ENCODE data around the gene TMEM175. TPM values are rescaled to one million over a fixed set of nuclear protein-coding genes. Genes with fewer than 3 reads are reported as not detected.

Gene TMEM175
- total RNA-seq = 10 to 100 TPM; 13.8 to 15.8 TPM

- ChIA-PET CTCF (interaction anchor here (0.6 to 3.5 kb wide), 6 partner anchors 10 to 1298 kb away, joined by 3 to 15 read pairs (median 4); partner anchors contain the start of gene IDUA), POLR2A (interaction anchor here (0.7 to 2.0 kb wide), 8 partner anchors 8 to 789 kb away, joined by 3 to 10 read pairs (median 3); partner anchors contain the start of genes IDUA, TACC3 and TMEM129)
- intact Hi-C loops (cut with micrococcal nuclease) = loop anchor here (1.0 to 5.0 kb wide), 6 partner anchors 41 to 415 kb away; partner anchors contain the start of genes DGKQ, FGFRL1, IDUA and UVSSA
- peak; percentile 98 for DNase-seq
- Mint-ChIP-seq H3K4me1 (ENCODE audit: low read depth) (peaks cover 43% of the 10 kb centered on the region), H3K9me3 (no peaks in the 10 kb centered on the region), H3K27ac (peak within 1 kb of the TSS; percentile 80), H3K4me3 (peak within 1 kb of the TSS; percentile 97), H3K36me3 (peaks cover 4% of the 10 kb centered on the region), H3K27me3 (no peaks in the 10 kb centered on the region)
Measured at GRCh38 chr4:931960-932712, at the start of gene TMEM175, which contains the start of gene GAK. TSS of gene TMEM175 (plus strand) at chr4:932460. CDS start at chr4:947740, 15,280 bp downstream. TSS of gene GAK (minus strand) at chr4:932316. CDS start at chr4:932187, 129 bp downstream.

GRCh38 chr4:882646-883045 lies 49.6 kb upstream of the TMEM175 start:
- no peak for DNase-seq
- H3K4me1 Mint-ChIP-seq (ENCODE audit: low read depth) = peaks cover 28% of the 10 kb centered on the region
- peaks cover 30% of the 10 kb centered on the region for H3K36me3 Mint-ChIP-seq
- no peaks in the 10 kb centered on the region for H3K9me3 Mint-ChIP-seq
- no peak overlapping the region for H3K27ac Mint-ChIP-seq
- intact Hi-C loops (cut with micrococcal nuclease) = no loop called here
- H3K4me3 Mint-ChIP-seq = no peak overlapping the region
- ChIA-PET POLR2A (no interaction called here), CTCF (no interaction called here)
- H3K27me3 Mint-ChIP-seq = no peaks in the 10 kb centered on the region

- Mint-ChIP-seq H3K36me3 (peaks cover 31% of the 10 kb centered on the region), H3K4me1 (ENCODE audit: low read depth) (peaks cover 21% of the 10 kb centered on the region), H3K4me3 (no peak overlapping the region), H3K27me3 (no peaks in the 10 kb centered on the region), H3K27ac (no peak overlapping the region), H3K9me3 (no peaks in the 10 kb centered on the region)
- no peak for DNase-seq
- intact Hi-C loops (cut with micrococcal nuclease) = no loop called here
- ChIA-PET CTCF (no interaction called here), POLR2A (no interaction called here)
Measured at GRCh38 chr4:883377-884095, 48.7 kb upstream of the TMEM175 start.

- peaks cover 14% of the 10 kb centered on the region for H3K4me1 Mint-ChIP-seq (ENCODE audit: low read depth)
- H3K9me3 Mint-ChIP-seq = no peaks in the 10 kb centered on the region
- no peak overlapping the region for H3K27ac Mint-ChIP-seq
- no peaks in the 10 kb centered on the region for H3K27me3 Mint-ChIP-seq
- POLR2A ChIA-PET = no interaction called here
- H3K36me3 Mint-ChIP-seq = peaks cover 26% of the 10 kb centered on the region
- intact Hi-C loops (cut with micrococcal nuclease) = no loop called here
- no peak overlapping the region for H3K4me3 Mint-ChIP-seq
- no peak for DNase-seq
- CTCF ChIA-PET = no interaction called here
Measured at GRCh38 chr4:884259-884658, 48.0 kb upstream of the TMEM175 start.

GRCh38 chr4:884896-885295 lies 47.4 kb upstream of the TMEM175 start:
- no peak for DNase-seq
- no peaks in the 10 kb centered on the region for H3K9me3 Mint-ChIP-seq
- no peak overlapping the region for H3K4me3 Mint-ChIP-seq
- H3K27me3 Mint-ChIP-seq = no peaks in the 10 kb centered on the region
- H3K4me1 Mint-ChIP-seq (ENCODE audit: low read depth) = peaks cover 7% of the 10 kb centered on the region
- intact Hi-C loops (cut with micrococcal nuclease) = no loop called here
- ChIA-PET POLR2A (no interaction called here), CTCF (no interaction called here)
- H3K27ac Mint-ChIP-seq = no peak overlapping the region
- peaks cover 26% of the 10 kb centered on the region for H3K36me3 Mint-ChIP-seq

GRCh38 chr4:885353-885752 lies 46.9 kb upstream of the TMEM175 start:
- Mint-ChIP-seq H3K4me3 (no peak overlapping the region), H3K4me1 (ENCODE audit: low read depth) (peaks cover 3% of the 10 kb centered on the region), H3K36me3 (peaks cover 23% of the 10 kb centered on the region), H3K27ac (no peak overlapping the region), H3K27me3 (no peaks in the 10 kb centered on the region), H3K9me3 (no peaks in the 10 kb centered on the region)
- no peak for DNase-seq
- POLR2A ChIA-PET = no interaction called here
- CTCF ChIA-PET = no interaction called here
- intact Hi-C loops (cut with micrococcal nuclease) = no loop called here

GRCh38 chr4:886244-886643 lies 46.0 kb upstream of the TMEM175 start:
- Mint-ChIP-seq H3K4me1 (ENCODE audit: low read depth) (no peaks in the 10 kb centered on the region), H3K36me3 (peaks cover 22% of the 10 kb centered on the region), H3K27ac (no peak overlapping the region), H3K27me3 (no peaks in the 10 kb centered on the region), H3K4me3 (no peak overlapping the region), H3K9me3 (no peaks in the 10 kb centered on the region)
- intact Hi-C loops (cut with micrococcal nuclease) = no loop called here
- DNase-seq = no peak
- CTCF ChIA-PET = no interaction called here
- POLR2A ChIA-PET = no interaction called here

- H3K27me3 Mint-ChIP-seq = no peaks in the 10 kb centered on the region
- H3K4me1 Mint-ChIP-seq (ENCODE audit: low read depth) = no peaks in the 10 kb centered on the region
- no peak for DNase-seq
- no peak overlapping the region for H3K4me3 Mint-ChIP-seq
- CTCF ChIA-PET = interaction anchor here (1.5 kb wide), 1 partner anchor 145 kb away, joined by 3 read pairs; no protein-coding TSS in a partner anchor
- H3K9me3 Mint-ChIP-seq = no peaks in the 10 kb centered on the region
- H3K36me3 Mint-ChIP-seq = peaks cover 21% of the 10 kb centered on the region
- H3K27ac Mint-ChIP-seq = no peak overlapping the region
- POLR2A ChIA-PET = no interaction called here
- intact Hi-C loops (cut with micrococcal nuclease) = no loop called here
Measured at GRCh38 chr4:887034-887763, 45.1 kb upstream of the TMEM175 start.

GRCh38 chr4:888029-888428 lies 44.2 kb upstream of the TMEM175 start:
- Mint-ChIP-seq H3K9me3 (no peaks in the 10 kb centered on the region), H3K27ac (no peak overlapping the region), H3K27me3 (no peaks in the 10 kb centered on the region), H3K4me1 (ENCODE audit: low read depth) (no peaks in the 10 kb centered on the region), H3K36me3 (peaks cover 20% of the 10 kb centered on the region), H3K4me3 (no peak overlapping the region)
- intact Hi-C loops (cut with micrococcal nuclease) = no loop called here
- CTCF ChIA-PET = interaction anchor here (1.5 kb wide), 1 partner anchor 146 kb away, joined by 3 read pairs; no protein-coding TSS in a partner anchor
- DNase-seq = no peak
- POLR2A ChIA-PET = no interaction called here

GRCh38 chr4:889516-889915 lies 42.7 kb upstream of the TMEM175 start:
- Mint-ChIP-seq H3K27ac (no peak overlapping the region), H3K4me1 (ENCODE audit: low read depth) (no peaks in the 10 kb centered on the region), H3K4me3 (no peak overlapping the region), H3K9me3 (no peaks in the 10 kb centered on the region), H3K36me3 (peaks cover 15% of the 10 kb centered on the region), H3K27me3 (no peaks in the 10 kb centered on the region)
- intact Hi-C loops (cut with micrococcal nuclease) = no loop called here
- no peak for DNase-seq
- ChIA-PET CTCF (no interaction called here), POLR2A (no interaction called here)

GRCh38 chr4:890036-890695 lies 42.1 kb upstream of the TMEM175 start:
- no peak overlapping the region for H3K4me3 Mint-ChIP-seq
- POLR2A ChIA-PET = no interaction called here
- no peaks in the 10 kb centered on the region for H3K4me1 Mint-ChIP-seq (ENCODE audit: low read depth)
- intact Hi-C loops (cut with micrococcal nuclease) = no loop called here
- H3K9me3 Mint-ChIP-seq = no peaks in the 10 kb centered on the region
- H3K27me3 Mint-ChIP-seq = no peaks in the 10 kb centered on the region
- CTCF ChIA-PET = no interaction called here
- DNase-seq = no peak
- no peak overlapping the region for H3K27ac Mint-ChIP-seq
- peaks cover 15% of the 10 kb centered on the region for H3K36me3 Mint-ChIP-seq

- DNase-seq = peak; percentile 30
- peaks cover 13% of the 10 kb centered on the region for H3K36me3 Mint-ChIP-seq
- no peak overlapping the region for H3K4me3 Mint-ChIP-seq
- no peak overlapping the region for H3K27ac Mint-ChIP-seq
- H3K4me1 Mint-ChIP-seq (ENCODE audit: low read depth) = no peaks in the 10 kb centered on the region
- CTCF ChIA-PET = interaction anchor here (1.2 to 1.3 kb wide), 2 partner anchors 149 to 150 kb away, joined by 4 to 5 read pairs; no protein-coding TSS in a partner anchor
- POLR2A ChIA-PET = no interaction called here
- no peaks in the 10 kb centered on the region for H3K9me3 Mint-ChIP-seq
- H3K27me3 Mint-ChIP-seq = no peaks in the 10 kb centered on the region
- intact Hi-C loops (cut with micrococcal nuclease) = no loop called here
Measured at GRCh38 chr4:891747-892146, 40.5 kb upstream of the TMEM175 start.
